WERI-Rb-1 (cell line): Measurements from ENCODE around the gene CITED2.

Experiments used
- DNase-seq: peaks from one replicate; pipeline ENCODE4 v3.0.0-alpha.2; 2020
- H3K27ac ChIP-seq: fragments of 250-450 bp; sonication (Bioruptor Pico); 2 replicates; pipeline ENCODE4 v1.5.1; 2020; ENCODE audit warnings: mild to moderate bottlenecking, moderate library complexity
- H3K27me3 ChIP-seq: fragments of 250-450 bp; sonication (Bioruptor Pico); 2 replicates; pipeline ENCODE4 v1.5.1; 2021; ENCODE audit warnings: mild to moderate bottlenecking, low read depth, moderate library complexity; ENCODE audit not compliant: insufficient read depth, severe bottlenecking
- H3K36me3 ChIP-seq: fragments of 250-450 bp; sonication (Bioruptor Pico); 2 replicates; pipeline ENCODE4 v1.5.1; 2020; ENCODE audit warnings: mild to moderate bottlenecking, moderate library complexity
- H3K4me3 ChIP-seq: 2 replicates; pipeline ENCODE4 v1.5.1; 2011; ENCODE audit warnings: low read depth, mild to moderate bottlenecking, control low read depth, low read length
- H3K9me3 ChIP-seq: fragments of 250-450 bp; sonication (Bioruptor Pico); 2 replicates; pipeline ENCODE4 v1.5.1; 2021; ENCODE audit warnings: mild to moderate bottlenecking, moderate library complexity; ENCODE audit not compliant: severe bottlenecking
- CTCF ChIP-seq: IDR thresholded peaks from 2 replicates; pipeline ENCODE4 v1.5.1; 2011; ENCODE audit warnings: low read depth, mild to moderate bottlenecking, control low read depth, inconsistent platforms, low read length

Gene CITED2

GRCh38 chr6:139334806-139335446, 39.5 kb downstream of the CITED2 start:
- Histone ChIP-seq H3K4me3 (no peak overlapping the region), H3K27me3 (no peaks in the 10 kb centered on the region), H3K36me3 (no peaks in the 10 kb centered on the region), H3K27ac (no peak overlapping the region), H3K9me3 (no peaks in the 10 kb centered on the region)
- no peak for DNase-seq
- no peak for TF ChIP-seq CTCF

- DNase-seq, result no peak
- H3K27ac ChIP-seq, result no peak overlapping the region
Measured at GRCh38 chr6:139330826-139331500, 43.5 kb downstream of the CITED2 start.

DNA sequence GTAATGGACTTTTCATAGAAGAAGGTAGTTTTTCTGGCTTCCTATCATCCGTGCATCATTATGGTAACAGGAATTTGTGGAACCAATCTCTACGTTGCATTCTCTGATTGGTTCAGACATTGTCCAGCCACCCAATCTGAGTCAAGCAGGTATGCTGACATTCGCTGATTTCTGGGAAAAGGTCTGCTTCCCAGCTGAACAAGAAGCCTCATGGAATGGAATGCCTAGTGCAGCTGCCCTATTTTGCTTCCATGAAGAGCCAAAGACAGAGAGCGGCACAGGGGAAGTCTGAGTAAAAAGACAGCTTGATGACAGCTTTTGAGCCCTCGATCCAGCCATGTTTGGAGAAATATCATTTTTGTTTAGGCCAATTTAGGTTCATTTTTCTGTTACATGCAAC, 44.1 kb downstream of the CITED2 start:
- H3K27ac ChIP-seq, result no peak overlapping the region
- no peak for DNase-seq

More at GRCh38 chr6:139330826-139331500, 43.5 kb downstream of the CITED2 start:
- no peak for TF ChIP-seq CTCF
- H3K9me3 ChIP-seq, result no peaks in the 10 kb centered on the region
- no peak overlapping the region for H3K4me3 ChIP-seq
- no peaks in the 10 kb centered on the region for H3K36me3 ChIP-seq
- no peaks in the 10 kb centered on the region for H3K27me3 ChIP-seq

GRCh38 chr6:139329224-139329623, 45.2 kb downstream of the CITED2 start:
- no peak for TF ChIP-seq CTCF
- Histone ChIP-seq H3K36me3 (no peaks in the 10 kb centered on the region), H3K27me3 (no peaks in the 10 kb centered on the region), H3K4me3 (no peak overlapping the region), H3K9me3 (no peaks in the 10 kb centered on the region), H3K27ac (no peak overlapping the region)
- DNase-seq, result no peak

More for the DNA sequence above, 44.1 kb downstream of the CITED2 start:
- no peak for TF ChIP-seq CTCF
- Histone ChIP-seq H3K4me3 (no peak overlapping the region), H3K27me3 (no peaks in the 10 kb centered on the region), H3K36me3 (no peaks in the 10 kb centered on the region), H3K9me3 (no peaks in the 10 kb centered on the region)

- TF ChIP-seq CTCF, result no peak
- H3K4me3 ChIP-seq, result no peak overlapping the region
- H3K36me3 ChIP-seq, result no peaks in the 10 kb centered on the region
- no peaks in the 10 kb centered on the region for H3K9me3 ChIP-seq
- H3K27me3 ChIP-seq, result no peaks in the 10 kb centered on the region
- no peak overlapping the region for H3K27ac ChIP-seq
- DNase-seq, result no peak
Measured at GRCh38 chr6:139327038-139327437, 47.4 kb downstream of the CITED2 start.

DNA sequence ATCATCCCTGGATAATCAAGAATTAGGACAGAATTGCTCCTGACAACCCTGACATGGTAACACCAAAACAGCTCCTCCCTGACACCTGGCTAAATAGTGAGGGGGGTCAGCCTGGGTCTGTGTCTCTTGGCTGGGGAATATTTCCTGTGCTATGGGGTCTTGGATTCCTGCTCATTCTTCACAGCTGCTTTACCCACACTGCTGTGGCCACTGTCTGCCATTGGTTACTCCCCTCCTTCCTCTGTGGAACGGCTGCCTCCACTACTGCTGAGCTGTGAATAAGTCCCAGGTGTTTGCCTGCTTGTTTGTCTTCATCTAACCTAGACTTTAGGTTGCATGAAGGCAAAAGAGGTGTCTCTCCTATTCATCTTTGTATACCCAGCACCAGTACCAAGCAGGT, 48.8 kb downstream of the CITED2 start:
- DNase-seq, result no peak
- no peaks in the 10 kb centered on the region for H3K9me3 ChIP-seq
- no peaks in the 10 kb centered on the region for H3K27me3 ChIP-seq
- no peak overlapping the region for H3K4me3 ChIP-seq
- no peak overlapping the region for H3K27ac ChIP-seq
- H3K36me3 ChIP-seq, result no peaks in the 10 kb centered on the region
- no peak for TF ChIP-seq CTCF
